ENCODE data around the gene CCNF. TPM values are rescaled to one million over a fixed set of nuclear protein-coding genes. Genes with fewer than 3 reads are reported as not detected.

Gene CCNF
- total RNA-seq, 1 experiment from 2014 or later, result 11.9 TPM

GRCh38 chr16:2456551-2457153 lies 27.4 kb downstream of the CCNF start:
- ChIA-PET CTCF (interaction anchor here (0.6 kb wide), 1 partner anchor 25 kb away, joined by 3 read pairs; no protein-coding TSS in a partner anchor), POLR2A (interaction anchor here (0.6 to 0.8 kb wide), 2 partner anchors 12 to 27 kb away, joined by 3 read pairs; partner anchors contain the start of gene CCNF)
- Mint-ChIP-seq H3K4me1 (ENCODE audit: insufficient read depth, unreplicated experiment) (peaks cover 7% of the 10 kb centered on the region), H3K4me3 (ENCODE audit: unreplicated experiment) (no peak overlapping the region), H3K27ac (ENCODE audit: low read depth, unreplicated experiment) (no peak overlapping the region), H3K36me3 (ENCODE audit: insufficient read depth, unreplicated experiment) (peaks cover 17% of the 10 kb centered on the region), H3K27me3 (ENCODE audit: insufficient read depth, unreplicated experiment) (no peaks in the 10 kb centered on the region), H3K9me3 (ENCODE audit: unreplicated experiment) (no peaks in the 10 kb centered on the region)
- intact Hi-C loops (cut with micrococcal nuclease), result no loop called here
- DNase-seq (ENCODE audit: unreplicated experiment), result no peak
- no peak for TF ChIP-seq CTCF (IDR thresholded peaks at IDR 0.05; ENCODE audit: unreplicated experiment)
- no TSS peak for BruUV-seq (replicated peaks)

- CTCF ChIA-PET, result interaction anchor here (0.6 kb wide), 1 partner anchor 26 kb away, joined by 3 read pairs; no protein-coding TSS in a partner anchor
- H3K27me3 Mint-ChIP-seq (ENCODE audit: insufficient read depth, unreplicated experiment), result no peaks in the 10 kb centered on the region
- H3K27ac Mint-ChIP-seq (ENCODE audit: low read depth, unreplicated experiment), result no peak overlapping the region
- H3K36me3 Mint-ChIP-seq (ENCODE audit: insufficient read depth, unreplicated experiment), result peaks cover 17% of the 10 kb centered on the region
- TF ChIP-seq CTCF (IDR thresholded peaks at IDR 0.05; ENCODE audit: unreplicated experiment), result no peak
- DNase-seq (ENCODE audit: unreplicated experiment), result no peak
- BruUV-seq (replicated peaks), result no TSS peak
- peaks cover 7% of the 10 kb centered on the region for H3K4me1 Mint-ChIP-seq (ENCODE audit: insufficient read depth, unreplicated experiment)
- no peaks in the 10 kb centered on the region for H3K9me3 Mint-ChIP-seq (ENCODE audit: unreplicated experiment)
- POLR2A ChIA-PET, result interaction anchor here (0.6 to 0.8 kb wide), 2 partner anchors 11 to 28 kb away, joined by 3 read pairs; partner anchors contain the start of gene CCNF
- intact Hi-C loops (cut with micrococcal nuclease), result no loop called here
- no peak overlapping the region for H3K4me3 Mint-ChIP-seq (ENCODE audit: unreplicated experiment)
Measured at GRCh38 chr16:2457267-2457666, 28.0 kb downstream of the CCNF start.

- Mint-ChIP-seq H3K36me3 (ENCODE audit: insufficient read depth, unreplicated experiment) (peaks cover 12% of the 10 kb centered on the region), H3K27ac (ENCODE audit: low read depth, unreplicated experiment) (no peak overlapping the region), H3K27me3 (ENCODE audit: insufficient read depth, unreplicated experiment) (no peaks in the 10 kb centered on the region), H3K4me3 (ENCODE audit: unreplicated experiment) (no peak overlapping the region), H3K9me3 (ENCODE audit: unreplicated experiment) (no peaks in the 10 kb centered on the region), H3K4me1 (ENCODE audit: insufficient read depth, unreplicated experiment) (peaks cover 7% of the 10 kb centered on the region)
- DNase-seq (ENCODE audit: unreplicated experiment), result no peak
- CTCF ChIA-PET, result interaction anchor here (0.9 kb wide), 1 partner anchor 12 kb away, joined by 3 read pairs; no protein-coding TSS in a partner anchor
- TF ChIP-seq CTCF (IDR thresholded peaks at IDR 0.05; ENCODE audit: unreplicated experiment), result no peak
- BruUV-seq (replicated peaks), result no TSS peak
- POLR2A ChIA-PET, result no interaction called here
- intact Hi-C loops (cut with micrococcal nuclease), result no loop called here
Measured at GRCh38 chr16:2457946-2458345, 28.7 kb downstream of the CCNF start.

GRCh38 chr16:2458887-2459646 lies 29.8 kb downstream of the CCNF start:
- intact Hi-C loops (cut with micrococcal nuclease), result no loop called here
- Mint-ChIP-seq H3K9me3 (ENCODE audit: unreplicated experiment) (no peaks in the 10 kb centered on the region), H3K4me3 (ENCODE audit: unreplicated experiment) (peak overlapping the region; percentile 77), H3K4me1 (ENCODE audit: insufficient read depth, unreplicated experiment) (peaks cover 7% of the 10 kb centered on the region), H3K27me3 (ENCODE audit: insufficient read depth, unreplicated experiment) (no peaks in the 10 kb centered on the region), H3K27ac (ENCODE audit: low read depth, unreplicated experiment) (peak overlapping the region; percentile 82), H3K36me3 (ENCODE audit: insufficient read depth, unreplicated experiment) (peaks cover 12% of the 10 kb centered on the region)
- ChIA-PET CTCF (interaction anchor here (0.6 kb wide), 1 partner anchor 19 kb away, joined by 3 read pairs; no protein-coding TSS in a partner anchor), POLR2A (interaction anchor here (0.7 to 2.0 kb wide), 9 partner anchors 9 to 1671 kb away, joined by 3 to 11 read pairs (median 5); partner anchors contain the start of genes AMDHD2, ATP6V0C, CCNF and CHTF18)
- BruUV-seq (replicated peaks), result no TSS peak
- DNase-seq (ENCODE audit: unreplicated experiment), result no peak
- TF ChIP-seq CTCF (IDR thresholded peaks at IDR 0.05; ENCODE audit: unreplicated experiment), result no peak
